Suprapubic skin (tissue), 4 donors: ENCODE measurements around the gene KLF7. TPM values are rescaled to one million over a fixed set of nuclear protein-coding genes. Genes with fewer than 3 reads are reported as not detected.

Source experiments
- DNase-seq, 2 donors: peaks; one replicate each; pipeline ENCODE4 v3.0.0-alpha.2; 2019; ENCODE audit warnings: low spot score in 2 of 2
- H3K27ac ChIP-seq: fragments of 200-600 bp; sonication (generic); one replicate; pipeline ENCODE4 v1.5.1; 2019
- H3K27me3 ChIP-seq: fragments of 200-600 bp; sonication (generic); one replicate; pipeline ENCODE4 v1.5.1; 2019
- H3K36me3 ChIP-seq: fragments of 200-600 bp; sonication (generic); one replicate; pipeline ENCODE4 v1.5.1; 2019
- H3K4me1 ChIP-seq: fragments of 200-600 bp; sonication (generic); one replicate; pipeline ENCODE4 v1.5.1; 2019
- H3K4me3 ChIP-seq: fragments of 200-600 bp; sonication (generic); one replicate; pipeline ENCODE4 v1.5.1; 2019; ENCODE audit warnings: mild to moderate bottlenecking
- H3K9me3 ChIP-seq: fragments of 200-600 bp; sonication (generic); one replicate; pipeline ENCODE4 v1.5.1; 2019
- EP300 ChIP-seq: sonication (generic); formaldehyde crosslinking; IDR thresholded peaks from one replicate; pipeline ENCODE4 v1.6.1; 2017; ENCODE audit warnings: antibody characterized with exemption
- POLR2A ChIP-seq, 2 donors: fragments of 450-650 bp; IDR thresholded peaks; one replicate each; pipeline ENCODE4 v1.6.1; 2017; ENCODE audit warnings: antibody characterized with exemption in 2 of 2, mild to moderate bottlenecking in 2 of 2, moderate library complexity in 2 of 2
- POLR2AphosphoS5 ChIP-seq, 3 donors: sonication (generic); formaldehyde crosslinking; IDR thresholded peaks; one replicate each; pipeline ENCODE4 v1.6.1; 2017; ENCODE audit warnings: antibody characterized with exemption in 3 of 3
- WGBS: methylation state at CpG from one replicate; pipeline ENCODE4 v1.1.5; 2018; 5-methylcytosine and 5-hydroxymethylcytosine counted together
- total RNA-seq, 4 donors: library from RNA; depleted of rRNA; stranded (reverse); fragments of >200 nt; gene quantifications; one replicate each; pipeline ENCODE4 v1.1.0, GENCODE V29; 2016
- TF ChIP-seq, protein P1 (sequence below), 2 donors: fragments of 200-600 bp in 1 of 2; fragments of 450-650 bp in 1 of 2; sonication (generic) in 1 of 2; IDR thresholded peaks; one replicate each; pipeline ENCODE4 v1.5.1; 2016 to 2019; ENCODE audit warnings: antibody characterized with exemption in 2 of 2, mild to moderate bottlenecking in 1 of 2, moderate library complexity in 1 of 2

KLF7 gene
- total RNA-seq, 4 donors from 2014 or later, result 10.0 to 17.4 (median 10.7) TPM

DNA sequence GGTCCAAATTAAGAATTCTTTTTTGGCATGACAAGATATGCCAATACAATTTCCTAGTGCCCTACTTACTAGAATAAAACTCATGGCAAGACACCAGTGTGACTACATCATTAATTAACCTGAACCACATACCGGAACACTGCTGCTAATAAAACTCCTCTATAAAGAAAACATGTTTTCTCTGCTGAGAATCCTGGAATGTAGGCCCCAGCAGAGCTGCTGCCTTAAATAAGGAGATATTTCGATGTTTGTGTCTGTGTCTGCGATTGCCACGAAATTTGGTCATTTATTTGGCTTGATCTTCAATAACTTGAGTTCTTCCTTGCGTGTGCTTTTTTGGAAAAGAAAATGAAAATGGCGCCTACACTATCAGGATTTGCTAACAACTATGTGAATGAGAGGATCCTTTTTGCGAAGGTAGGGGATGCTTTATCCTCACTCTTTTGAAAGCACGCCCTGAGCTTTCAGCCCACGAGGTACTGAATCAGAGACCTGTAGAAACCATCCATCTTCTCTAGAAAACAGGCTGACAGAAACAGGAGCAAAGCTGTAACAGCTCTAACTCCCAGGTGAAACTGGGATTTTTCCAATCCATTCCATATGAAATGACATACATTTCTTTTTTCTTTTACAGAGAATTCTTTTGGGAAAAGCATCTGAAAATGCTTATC is 27.0 kb downstream of the KLF7 start:
- H3K9me3 ChIP-seq, result no peaks in the 10 kb centered on the region
- no peak overlapping the region for H3K4me3 ChIP-seq
- WGBS, result 83% methylated on average over 9 of the region's 9 CpGs
- H3K27ac ChIP-seq, result no peak overlapping the region
- H3K36me3 ChIP-seq, result no peaks in the 10 kb centered on the region
- peaks cover 60% of the 10 kb centered on the region for H3K4me1 ChIP-seq
- no peak for DNase-seq
- H3K27me3 ChIP-seq, result no peaks in the 10 kb centered on the region
- TF ChIP-seq EP300 (no peak), POLR2AphosphoS5 (IDR thresholded peaks at IDR 0.05) (no peak), POLR2A (IDR thresholded peaks at IDR 0.05) (no peak)
- TF ChIP-seq, protein P1, sequence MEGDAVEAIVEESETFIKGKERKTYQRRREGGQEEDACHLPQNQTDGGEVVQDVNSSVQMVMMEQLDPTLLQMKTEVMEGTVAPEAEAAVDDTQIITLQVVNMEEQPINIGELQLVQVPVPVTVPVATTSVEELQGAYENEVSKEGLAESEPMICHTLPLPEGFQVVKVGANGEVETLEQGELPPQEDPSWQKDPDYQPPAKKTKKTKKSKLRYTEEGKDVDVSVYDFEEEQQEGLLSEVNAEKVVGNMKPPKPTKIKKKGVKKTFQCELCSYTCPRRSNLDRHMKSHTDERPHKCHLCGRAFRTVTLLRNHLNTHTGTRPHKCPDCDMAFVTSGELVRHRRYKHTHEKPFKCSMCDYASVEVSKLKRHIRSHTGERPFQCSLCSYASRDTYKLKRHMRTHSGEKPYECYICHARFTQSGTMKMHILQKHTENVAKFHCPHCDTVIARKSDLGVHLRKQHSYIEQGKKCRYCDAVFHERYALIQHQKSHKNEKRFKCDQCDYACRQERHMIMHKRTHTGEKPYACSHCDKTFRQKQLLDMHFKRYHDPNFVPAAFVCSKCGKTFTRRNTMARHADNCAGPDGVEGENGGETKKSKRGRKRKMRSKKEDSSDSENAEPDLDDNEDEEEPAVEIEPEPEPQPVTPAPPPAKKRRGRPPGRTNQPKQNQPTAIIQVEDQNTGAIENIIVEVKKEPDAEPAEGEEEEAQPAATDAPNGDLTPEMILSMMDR (IDR thresholded peaks at IDR 0.05), result no peak

DNA sequence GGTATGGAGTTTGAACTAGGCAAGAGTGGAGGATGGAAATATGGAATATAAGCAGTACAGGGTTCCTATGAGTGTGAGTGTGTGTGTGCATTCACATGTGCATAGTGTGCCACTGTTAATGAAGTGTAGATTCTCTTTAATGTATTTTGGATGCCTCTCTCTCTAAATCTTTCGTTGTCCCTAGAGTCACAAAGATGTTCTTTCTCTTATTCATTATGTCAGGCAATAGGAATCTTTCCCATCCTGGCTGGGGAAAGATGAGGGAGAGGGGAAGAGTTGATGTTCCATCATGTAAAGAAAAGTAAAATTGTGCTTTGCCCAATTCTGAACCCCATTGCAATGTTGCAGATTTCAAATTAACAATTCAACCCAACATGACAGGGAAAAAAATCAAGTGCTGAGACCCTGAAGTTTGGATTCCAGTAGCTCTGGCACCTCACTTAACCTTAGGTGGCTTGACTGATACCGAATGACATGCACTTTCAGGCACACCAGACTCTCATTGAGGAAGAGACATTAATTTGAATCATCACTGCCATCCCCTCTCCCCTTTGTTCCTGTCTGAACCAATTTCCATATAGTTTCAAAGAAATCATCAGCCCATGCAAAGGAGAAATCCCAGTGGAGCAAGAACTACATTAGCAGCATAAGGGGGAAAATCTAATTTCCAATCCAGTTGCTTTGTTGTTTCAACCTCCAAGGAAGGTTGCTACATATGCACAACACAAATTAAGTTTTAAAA is 28.0 kb downstream of the KLF7 start:
- no peaks in the 10 kb centered on the region for H3K9me3 ChIP-seq
- H3K4me3 ChIP-seq, result no peak overlapping the region
- no peaks in the 10 kb centered on the region for H3K36me3 ChIP-seq
- TF ChIP-seq POLR2AphosphoS5 (IDR thresholded peaks at IDR 0.05) (no peak), EP300 (no peak), POLR2A (IDR thresholded peaks at IDR 0.05) (no peak)
- TF ChIP-seq, protein P1 (IDR thresholded peaks at IDR 0.05), result no peak
- no peak for DNase-seq
- WGBS, result 74% methylated on average over 2 of the region's 2 CpGs
- peaks cover 64% of the 10 kb centered on the region for H3K4me1 ChIP-seq
- H3K27me3 ChIP-seq, result no peaks in the 10 kb centered on the region
- H3K27ac ChIP-seq, result no peak overlapping the region

DNA sequence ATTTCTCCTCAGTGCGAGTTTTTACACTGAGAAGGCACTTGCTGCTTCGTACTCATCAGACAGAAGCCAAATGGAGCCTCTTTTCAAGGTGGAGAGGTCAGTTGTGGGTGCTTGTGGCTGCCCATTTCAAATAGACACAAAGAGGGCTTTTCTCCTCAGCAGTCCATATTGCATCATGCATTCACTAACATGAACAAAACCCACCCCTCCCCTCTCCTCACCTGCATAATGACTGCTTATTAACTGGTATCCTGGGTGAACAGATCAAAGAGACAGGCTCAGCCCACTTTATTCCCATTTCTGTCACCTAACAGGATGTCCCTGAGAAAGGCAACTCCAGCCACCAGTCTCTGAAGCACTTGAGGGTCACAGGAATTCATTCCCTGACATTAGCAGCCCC is 28.9 kb downstream of the KLF7 start:
- Histone ChIP-seq H3K27me3 (no peaks in the 10 kb centered on the region), H3K36me3 (no peaks in the 10 kb centered on the region), H3K4me3 (no peak overlapping the region), H3K4me1 (peaks cover 61% of the 10 kb centered on the region), H3K27ac (no peak overlapping the region), H3K9me3 (no peaks in the 10 kb centered on the region)
- TF ChIP-seq EP300 (no peak), POLR2A (IDR thresholded peaks at IDR 0.05) (no peak), POLR2AphosphoS5 (IDR thresholded peaks at IDR 0.05) (no peak)
- TF ChIP-seq, protein P1 (IDR thresholded peaks at IDR 0.05), result no peak
- no peak for DNase-seq
- 100% methylated on average over 2 of the region's 2 CpGs for WGBS

DNA sequence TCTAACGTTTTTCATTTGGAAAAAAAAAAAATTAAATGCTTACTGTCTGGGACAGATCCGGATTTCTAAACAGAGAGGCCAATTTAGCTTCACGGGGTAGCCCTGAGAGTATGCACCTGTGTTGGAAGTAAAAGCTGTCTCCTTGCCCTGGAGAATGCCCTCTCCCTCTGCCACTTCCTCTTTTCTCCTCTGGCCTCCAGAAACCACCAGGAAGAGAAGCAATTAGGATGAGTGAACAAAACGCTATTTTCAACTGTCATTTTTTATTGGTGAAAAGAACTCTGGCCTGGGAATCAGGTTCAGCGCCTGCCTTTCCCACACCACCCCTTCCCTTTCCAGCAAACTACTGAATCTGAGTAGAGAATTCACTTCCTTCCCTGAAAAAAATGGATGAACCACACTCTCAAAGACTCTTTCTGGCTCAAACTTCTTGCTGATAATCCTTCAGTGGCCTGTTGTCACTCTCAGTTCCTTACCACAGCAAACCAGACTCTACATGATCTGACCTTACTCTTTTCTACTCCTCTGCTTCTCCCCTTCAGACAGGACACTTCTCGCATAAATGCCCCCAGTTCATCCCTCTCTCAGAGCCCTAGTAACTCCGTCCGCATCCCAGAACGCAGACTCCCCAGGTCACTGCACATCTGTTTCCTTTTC is 29.8 kb downstream of the KLF7 start:
- no peak for TF ChIP-seq EP300
- TF ChIP-seq POLR2AphosphoS5 (IDR thresholded peaks at IDR 0.05), result no peak
- TF ChIP-seq, protein P1 (IDR thresholded peaks at IDR 0.05), result no peak
- TF ChIP-seq POLR2A (IDR thresholded peaks at IDR 0.05), result no peak
- no peaks in the 10 kb centered on the region for H3K9me3 ChIP-seq

DNA sequence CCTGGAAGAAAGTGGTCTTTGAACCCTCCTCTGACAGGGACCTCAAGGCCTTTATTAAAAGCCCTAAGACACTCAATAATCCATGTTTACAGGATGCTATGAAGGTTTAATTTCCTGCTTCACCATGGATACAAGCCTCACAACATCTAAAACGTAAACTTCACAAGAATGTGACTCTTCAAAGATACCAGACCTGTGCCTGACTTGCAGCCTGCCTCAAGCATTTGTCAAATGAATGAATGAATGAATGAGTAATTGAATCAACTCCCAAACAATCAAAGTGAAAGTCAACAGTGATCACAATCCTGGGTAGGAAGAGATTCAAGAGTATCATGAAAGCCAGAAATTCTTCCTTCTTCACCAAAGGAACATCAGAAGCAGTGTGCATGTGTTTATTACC is 30.4 kb downstream of the KLF7 start:
- TF ChIP-seq POLR2A (IDR thresholded peaks at IDR 0.05), result no peak
- no peak for TF ChIP-seq EP300
- no peak for TF ChIP-seq POLR2AphosphoS5 (IDR thresholded peaks at IDR 0.05)
- TF ChIP-seq, protein P1 (IDR thresholded peaks at IDR 0.05), result no peak
- Histone ChIP-seq H3K36me3 (no peaks in the 10 kb centered on the region), H3K27me3 (no peaks in the 10 kb centered on the region), H3K27ac (no peak overlapping the region), H3K4me3 (no peak overlapping the region), H3K9me3 (no peaks in the 10 kb centered on the region), H3K4me1 (peaks cover 48% of the 10 kb centered on the region)
- WGBS, result 28% methylated on average over 1 of the region's 1 CpG
- no peak for DNase-seq

More for the DNA sequence above, 29.8 kb downstream of the KLF7 start:
- DNase-seq, result no peak
- WGBS, result 71% methylated on average over 9 of the region's 9 CpGs
- Histone ChIP-seq H3K4me1 (peaks cover 52% of the 10 kb centered on the region), H3K36me3 (no peaks in the 10 kb centered on the region), H3K27ac (no peak overlapping the region), H3K27me3 (no peaks in the 10 kb centered on the region), H3K4me3 (no peak overlapping the region)
